Common myeloid progenitor, CD34-positive (primary cell): ENCODE results near the gene ZNF286A.
"Not testable (repeated sequence)": the region's sequence is repeated elsewhere in the genome, so short reads cannot be mapped to it uniquely, and the experiment has no call there.

Experiments
- CTCF ChIA-PET: fragments of 350-600 bp; sonication (Branson Sonifier 250); formaldehyde crosslinking; loops from one replicate; lab custom pipeline; 2021; ENCODE audit warnings: antibody characterized with exemption; lab: Charles Lee
- POLR2A ChIA-PET: fragments of 350-600 bp; sonication (Branson Sonifier 250); formaldehyde crosslinking; loops from one replicate; lab custom pipeline; 2021; ENCODE audit warnings: antibody characterized with exemption; lab: Charles Lee
- DNase-seq, 3 donors: peaks; one replicate each; pipeline versions ENCODE4 v3.0.0 to v3.0.0-alpha.2; 2013
- H3K27ac ChIP-seq, 2 experiments: 1 replicate in 1 of 2; 2 replicates in 1 of 2; pipeline ENCODE4 v1.7.0; 2013; ENCODE audit warnings: inconsistent platforms in 2 of 2, low read length in 2 of 2, mild to moderate bottlenecking in 2 of 2, low read depth in 1 of 2, moderate library complexity in 1 of 2; ENCODE audit not compliant: severe bottlenecking in 2 of 2, insufficient read depth in 1 of 2, poor library complexity in 1 of 2
- H3K27me3 ChIP-seq, 5 experiments: replicated peaks in 2 of 5; 1 replicate in 3 of 5; 2 replicates in 2 of 5; pipeline versions ENCODE4 v1.6.1 to v1.7.0; 2013; ENCODE audit warnings: low read length in 4 of 5, mild to moderate bottlenecking in 2 of 5, moderate library complexity in 2 of 5, inconsistent platforms in 1 of 5; ENCODE audit not compliant: insufficient read depth in 5 of 5, control insufficient read depth in 4 of 5
- H3K36me3 ChIP-seq, 4 experiments: 1 replicate in 2 of 4; 2 replicates in 2 of 4; pipeline versions ENCODE4 v1.6.1 to v1.7.0; 2013; ENCODE audit warnings: low read length in 3 of 4, control low read depth in 1 of 4, mild to moderate bottlenecking in 1 of 4; ENCODE audit not compliant: control insufficient read depth in 4 of 4, insufficient read depth in 4 of 4
- H3K4me1 ChIP-seq, 4 experiments: 1 replicate in 3 of 4; 2 replicates in 1 of 4; pipeline versions ENCODE4 v1.6.1 to v1.7.1; 2013; ENCODE audit warnings: low read length in 3 of 4, mild to moderate bottlenecking in 3 of 4, control low read depth in 1 of 4, inconsistent platforms in 1 of 4, moderate library complexity in 1 of 4; ENCODE audit not compliant: control insufficient read depth in 4 of 4, insufficient read depth in 4 of 4; ENCODE audit errors: control extremely low read depth in 1 of 4
- H3K4me3 ChIP-seq, 7 experiments: 1 replicate in 4 of 7; 2 replicates in 3 of 7; pipeline versions ENCODE4 v1.5.1 to v1.7.0; 2013; ENCODE audit warnings: mild to moderate bottlenecking in 7 of 7, low read length in 6 of 7, moderate library complexity in 6 of 7, inconsistent platforms in 2 of 7, low read depth in 2 of 7, control low read depth in 1 of 7; ENCODE audit not compliant: insufficient read depth in 4 of 7, control insufficient read depth in 1 of 7; ENCODE audit errors: extremely low read depth in 1 of 7
- H3K9me3 ChIP-seq, 5 experiments: 1 replicate in 4 of 5; 2 replicates in 1 of 5; pipeline versions ENCODE4 v1.6.1 to v1.7.1; 2013; ENCODE audit warnings: low read length in 4 of 5, mild to moderate bottlenecking in 2 of 5, inconsistent platforms in 1 of 5, low read depth in 1 of 5, moderate library complexity in 1 of 5; ENCODE audit not compliant: control insufficient read depth in 4 of 5, insufficient read depth in 2 of 5; ENCODE audit errors: control extremely low read depth in 1 of 5
- WGBS: methylation state at CpG from one replicate; pipeline ENCODE4 v1.1.5; 2013; ENCODE audit not compliant: insufficient coverage; 5-methylcytosine and 5-hydroxymethylcytosine counted together

The ZNF286A gene

DNA sequence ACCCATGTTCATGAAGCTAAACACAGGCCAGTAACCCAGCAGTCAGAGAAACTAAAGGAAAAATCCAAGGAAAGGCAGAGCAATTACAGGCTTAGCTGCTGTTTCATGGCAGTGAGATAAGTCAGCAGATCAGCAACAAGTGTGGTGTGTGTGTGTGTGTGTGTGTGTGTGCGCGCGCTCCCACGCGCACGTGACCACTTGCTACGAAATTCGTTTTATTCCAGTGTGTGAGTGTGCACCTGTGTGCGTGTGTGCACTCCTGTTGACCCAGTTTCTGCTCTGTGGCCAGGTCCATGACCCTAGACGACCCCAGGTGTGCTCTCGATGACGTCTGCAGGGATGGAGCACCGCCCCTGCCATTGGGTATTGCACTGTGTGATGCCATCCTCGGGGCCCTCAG is 31.0 kb downstream of the ZNF286A start:
- H3K27me3 ChIP-seq, CTCF ChIA-PET, POLR2A ChIA-PET, H3K4me1 ChIP-seq, H3K36me3 ChIP-seq, H3K4me3 ChIP-seq, H3K9me3 ChIP-seq, H3K27ac ChIP-seq, DNase-seq: not testable (repeated sequence)
- no CpG with 5 or more reads among the region's 14 CpGs for WGBS

DNA sequence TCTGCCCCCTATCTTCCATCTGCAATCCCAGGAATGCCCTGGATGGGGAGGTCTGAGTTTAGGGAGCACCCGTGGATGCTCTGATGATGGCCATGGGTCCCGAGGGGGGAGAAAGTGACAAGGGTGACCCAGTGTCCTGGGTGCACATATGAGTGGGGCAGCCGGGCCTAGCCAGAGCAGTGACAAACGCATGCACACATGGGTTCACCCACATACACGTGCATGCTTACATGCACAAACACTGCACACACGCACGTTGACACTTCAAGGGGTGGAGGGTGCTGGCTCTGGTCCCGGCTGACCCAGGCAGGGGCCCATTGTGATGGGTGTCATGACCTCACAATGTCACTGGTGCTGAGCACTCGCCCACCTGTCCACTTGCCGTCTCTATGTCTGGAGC is 32.3 kb downstream of the ZNF286A start, which contains the start of gene TBC1D26:
TSS of gene TBC1D26 (plus strand) at position 384 of the 400 bp plus-strand sequence. CDS start 3,066 bp downstream, outside the sequence.
- POLR2A ChIA-PET, H3K36me3 ChIP-seq, H3K4me3 ChIP-seq, H3K4me1 ChIP-seq, H3K9me3 ChIP-seq, DNase-seq, H3K27me3 ChIP-seq, H3K27ac ChIP-seq, CTCF ChIA-PET: not testable (repeated sequence)
- 67% methylated on average over 3 of the region's 10 CpGs for WGBS

DNA sequence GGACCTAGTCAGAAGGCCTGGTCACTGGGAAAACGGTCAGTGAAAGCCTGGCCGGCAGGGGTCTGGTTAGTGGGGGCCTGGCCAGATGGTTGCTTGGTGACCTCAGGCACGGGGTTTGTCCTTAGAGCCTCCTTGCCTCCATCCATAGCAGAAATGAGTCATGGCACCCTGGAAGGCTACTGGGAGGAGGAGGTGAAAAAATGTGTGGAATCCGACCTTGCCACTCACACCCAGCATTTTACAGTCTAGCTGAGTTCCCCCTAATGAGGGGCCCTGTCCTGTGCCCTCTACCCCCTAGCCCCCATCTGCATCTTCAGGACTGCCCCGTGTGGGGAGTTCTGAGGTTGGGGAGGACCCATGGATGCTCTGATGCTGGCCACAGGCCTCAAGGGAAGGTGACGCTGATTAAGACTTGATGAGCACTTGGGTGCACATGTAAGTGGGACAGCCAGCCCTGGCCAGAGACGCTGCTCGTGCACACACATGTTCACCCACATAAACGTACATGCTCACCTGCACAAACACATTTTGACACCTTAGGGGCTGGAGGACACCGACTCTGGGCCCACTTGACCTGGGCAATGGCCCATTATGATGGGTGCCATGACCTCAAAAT is 33.7 kb downstream of the ZNF286A start:
- H3K9me3 ChIP-seq, H3K36me3 ChIP-seq, CTCF ChIA-PET, DNase-seq, H3K4me3 ChIP-seq, H3K27ac ChIP-seq, POLR2A ChIA-PET, H3K4me1 ChIP-seq, H3K27me3 ChIP-seq: not testable (repeated sequence)
- WGBS, result no CpG with 5 or more reads among the region's 10 CpGs

DNA sequence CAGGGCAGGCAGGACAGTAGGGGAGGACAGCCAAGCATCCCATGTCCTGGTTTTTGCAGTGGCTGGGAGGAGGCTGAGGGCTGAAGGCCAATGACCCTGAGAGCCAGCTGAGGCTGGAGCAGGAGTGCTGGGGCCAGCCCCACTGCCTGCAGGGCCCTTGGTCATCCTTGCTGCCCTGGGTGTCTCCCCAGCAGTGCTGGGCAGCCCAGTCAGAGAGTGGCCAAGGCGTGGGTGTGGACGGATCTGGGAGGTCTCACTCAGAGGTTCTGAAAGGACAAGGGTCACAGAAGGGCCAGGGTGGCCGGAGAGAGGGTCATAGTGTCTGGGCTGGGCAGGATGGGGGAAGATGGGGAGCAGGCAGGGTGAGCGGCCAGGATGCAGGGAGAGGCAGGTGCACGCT is 37.0 kb downstream of the ZNF286A start:
- H3K4me3 ChIP-seq, POLR2A ChIA-PET, H3K4me1 ChIP-seq, H3K9me3 ChIP-seq, H3K27me3 ChIP-seq, CTCF ChIA-PET, DNase-seq, H3K27ac ChIP-seq, H3K36me3 ChIP-seq: not testable (repeated sequence)
- WGBS, result 60% methylated on average over 1 of the region's 5 CpGs

DNA sequence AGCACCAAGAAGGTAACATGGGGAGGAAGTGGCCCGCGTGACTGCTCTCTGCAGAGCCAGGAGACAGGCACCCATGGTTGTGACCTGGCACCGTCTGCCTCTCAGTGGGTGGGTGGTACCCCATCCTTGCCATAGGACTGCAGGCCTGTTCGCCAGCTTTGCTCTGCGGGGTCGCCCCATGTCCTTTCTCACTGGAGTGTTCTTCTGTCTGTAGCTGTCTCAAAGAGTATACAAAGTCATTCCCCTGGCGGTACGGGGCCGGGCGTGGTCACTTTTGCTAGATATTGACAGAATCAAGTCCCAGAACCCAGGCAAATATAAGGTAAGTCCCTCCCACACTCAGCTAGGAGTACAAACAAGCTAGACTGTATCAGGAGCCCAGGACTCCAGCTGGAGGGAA is 38.5 kb downstream of the ZNF286A start:
- CTCF ChIA-PET, result no interaction called here
- no peak overlapping the region for H3K4me3 ChIP-seq
- no peak overlapping the region for H3K27ac ChIP-seq
- POLR2A ChIA-PET, result no interaction called here
- no peaks in the 10 kb centered on the region for H3K36me3 ChIP-seq
- 95% methylated on average over 6 of the region's 10 CpGs for WGBS
- H3K4me1 ChIP-seq, result no peaks in the 10 kb centered on the region
- no peak for DNase-seq
- no peaks in the 10 kb centered on the region for H3K27me3 ChIP-seq
- H3K9me3 ChIP-seq, result no peaks in the 10 kb centered on the region

DNA sequence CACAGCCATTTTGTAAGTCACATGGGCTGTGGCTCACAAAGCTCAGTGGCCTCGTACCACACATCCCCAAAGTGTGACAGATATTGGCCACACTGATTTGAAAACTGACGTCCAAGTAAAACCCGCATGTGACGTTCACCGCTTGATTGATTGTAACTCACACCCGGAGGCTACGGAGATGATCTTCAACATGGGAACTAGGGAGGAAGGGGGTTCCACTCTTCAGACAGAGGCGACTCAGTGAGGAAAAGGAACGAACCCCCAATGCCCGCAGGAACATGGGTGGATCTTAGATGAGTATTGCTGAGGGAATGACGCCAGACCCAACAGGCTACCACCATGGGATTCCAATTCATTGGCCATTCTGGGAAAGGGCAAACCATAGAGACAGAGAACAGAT is 39.7 kb downstream of the ZNF286A start:
- H3K36me3 ChIP-seq, H3K4me3 ChIP-seq, DNase-seq, H3K27me3 ChIP-seq, POLR2A ChIA-PET, H3K4me1 ChIP-seq, H3K9me3 ChIP-seq, CTCF ChIA-PET, H3K27ac ChIP-seq: not testable (repeated sequence)
- WGBS, result 95% methylated on average over 6 of the region's 11 CpGs

DNA sequence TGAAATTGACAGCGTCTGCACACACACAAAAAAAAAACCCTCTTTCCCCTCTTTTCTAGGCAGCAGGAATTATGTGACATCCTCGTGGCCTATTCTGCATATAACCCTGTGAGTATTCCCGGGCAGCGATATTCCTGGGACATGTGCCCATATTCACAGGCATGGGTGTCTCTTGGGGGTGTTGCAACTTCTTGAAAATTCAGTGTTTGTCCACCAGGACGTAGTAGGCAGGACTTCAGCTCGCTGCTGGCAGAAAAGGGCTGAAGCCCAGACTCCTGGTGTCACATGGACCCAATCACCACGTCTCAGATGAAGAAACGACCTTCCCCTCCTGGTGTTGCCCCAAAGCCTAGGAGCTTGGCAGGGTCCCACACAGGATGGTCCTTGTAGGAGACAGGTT is 40.5 kb downstream of the ZNF286A start:
- 94% methylated on average over 6 of the region's 8 CpGs for WGBS
- not testable (repeated sequence) for H3K27ac ChIP-seq, H3K9me3 ChIP-seq

More for the DNA sequence above, 40.5 kb downstream of the ZNF286A start:
- H3K4me1 ChIP-seq, H3K4me3 ChIP-seq, DNase-seq, CTCF ChIA-PET, POLR2A ChIA-PET, H3K27me3 ChIP-seq, H3K36me3 ChIP-seq: not testable (repeated sequence)
